EL (cell line): ENCODE results near the gene CADM2.
"Not testable (repeated sequence)": the region's sequence is repeated elsewhere in the genome, so short reads cannot be mapped to it uniquely, and the experiment has no call there.

Experiments used
- DNase-seq: peaks from one replicate; pipeline ENCODE4 v3.0.0-alpha.2; 2016

The CADM2 gene

DNA sequence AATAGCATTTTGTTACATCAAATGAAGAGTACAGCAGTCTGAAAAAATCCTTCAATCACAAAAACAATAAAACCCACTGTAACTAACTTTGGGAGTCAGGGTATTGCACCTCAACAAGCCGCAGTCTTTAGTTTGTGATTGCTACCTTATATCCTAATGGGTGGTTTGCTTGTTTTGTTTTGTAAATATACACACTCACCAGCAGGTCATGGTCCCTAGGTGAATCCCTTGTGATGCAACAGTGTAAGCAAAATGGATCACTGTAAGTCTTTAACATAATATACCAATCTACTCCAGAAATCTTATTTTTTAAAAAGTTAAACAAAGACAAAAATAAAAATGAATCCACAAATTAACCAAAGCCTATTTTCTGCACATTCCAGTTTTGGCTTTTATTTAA is 749.5 kb downstream of the CADM2 start:
- not testable (repeated sequence) for DNase-seq

GRCh38 chr3:85709346-85709892 is 750.6 kb downstream of the CADM2 start:
- no peak for DNase-seq

DNA sequence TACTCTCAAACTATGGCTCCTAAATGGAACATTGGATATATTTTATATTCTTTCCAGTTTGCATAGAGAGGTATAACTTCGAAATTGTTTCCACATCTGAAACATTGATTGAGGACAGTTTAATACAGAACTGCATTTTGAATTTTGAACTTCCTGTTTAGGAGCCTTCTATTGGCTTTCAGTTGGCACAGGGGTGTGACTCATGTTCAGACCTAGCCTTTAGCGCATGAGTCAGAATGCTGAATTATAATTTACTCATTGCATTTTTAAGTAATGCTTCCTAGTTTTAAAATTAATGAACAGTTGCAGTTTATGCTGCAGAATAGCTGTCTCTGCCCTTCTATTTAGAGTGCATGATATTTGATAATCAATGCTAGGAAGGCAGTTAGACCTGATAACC is 751.7 kb downstream of the CADM2 start:
- no peak for DNase-seq

GRCh38 chr3:85721409-85722145 is 762.8 kb downstream of the CADM2 start:
- no peak for DNase-seq

DNA sequence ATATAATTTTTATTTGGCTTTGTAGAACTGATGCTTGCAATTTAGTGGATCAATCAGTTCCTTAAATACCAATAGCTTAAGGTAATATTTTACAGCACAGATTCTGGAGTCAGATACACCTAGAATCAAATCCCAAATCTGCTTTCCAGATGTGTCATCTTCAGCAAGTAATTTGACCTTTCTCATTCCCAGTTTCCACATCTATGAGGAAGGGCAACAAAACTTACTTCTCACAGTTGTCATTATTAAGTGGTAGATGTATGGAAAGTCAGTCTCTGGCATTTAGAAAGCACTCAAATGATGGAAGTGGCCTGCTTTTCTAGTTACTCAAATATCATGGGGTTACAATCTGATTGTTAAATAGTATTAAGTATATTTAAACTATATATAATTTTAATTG is 767.0 kb downstream of the CADM2 start:
- no peak for DNase-seq

DNA sequence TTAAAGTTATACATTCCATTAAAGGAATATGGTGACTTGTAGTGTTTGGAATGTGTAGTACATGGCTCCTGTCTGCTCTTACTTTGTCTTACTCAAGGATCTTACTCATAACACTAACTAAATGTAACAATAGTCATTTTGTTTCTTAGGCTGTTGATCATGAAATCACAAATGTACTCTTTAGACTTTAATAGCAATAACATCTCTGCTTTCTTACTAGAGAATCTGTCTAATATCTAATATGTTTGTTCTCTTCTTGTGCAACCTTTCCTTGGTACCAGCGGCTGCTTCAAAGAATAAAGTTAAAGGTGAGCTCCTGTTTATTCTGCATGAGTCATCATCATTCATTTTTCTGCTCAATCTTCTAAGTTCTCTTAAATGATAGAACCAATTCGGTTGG is 767.5 kb downstream of the CADM2 start:
- DNase-seq, result no peak

DNA sequence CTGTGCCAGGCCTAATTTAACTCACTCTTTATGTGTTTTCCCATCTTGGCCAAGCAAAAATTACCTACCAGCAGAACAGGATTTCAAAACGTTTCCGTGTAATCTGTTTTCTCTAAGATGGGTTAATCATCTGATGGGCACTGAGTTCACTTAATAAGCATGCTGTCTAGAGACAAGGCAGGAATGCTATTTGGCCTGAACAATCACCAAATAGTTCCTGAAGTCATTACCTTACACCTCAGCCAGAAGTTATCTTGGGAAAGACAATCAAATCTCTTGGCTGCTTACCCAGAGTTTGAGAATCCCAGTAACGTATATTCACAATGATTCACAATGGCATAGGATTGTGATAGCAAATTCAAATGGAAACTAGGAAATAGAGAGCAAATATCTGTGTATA is 779.1 kb downstream of the CADM2 start:
- DNase-seq, result no peak

GRCh38 chr3:85740561-85740960 is 781.8 kb downstream of the CADM2 start:
- DNase-seq, result no peak

DNA sequence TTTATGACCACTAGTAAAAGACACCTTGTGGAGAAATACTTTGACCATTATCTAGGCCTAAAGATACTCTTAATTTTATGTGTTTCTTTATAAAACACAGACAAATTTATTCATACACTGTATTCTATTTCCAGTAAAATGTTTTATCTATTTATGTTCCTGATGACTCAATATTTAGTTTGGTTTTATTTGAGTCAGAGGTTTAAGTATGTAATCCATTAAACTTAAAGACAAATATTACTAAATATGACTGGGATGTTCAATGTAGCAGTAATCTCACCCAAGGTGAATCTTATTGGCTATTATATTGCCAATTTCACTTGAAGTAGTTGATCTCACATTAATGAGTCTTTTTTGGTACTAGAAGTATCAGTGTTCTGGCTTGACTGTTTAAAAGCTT is 799.7 kb downstream of the CADM2 start:
- no peak for DNase-seq

DNA sequence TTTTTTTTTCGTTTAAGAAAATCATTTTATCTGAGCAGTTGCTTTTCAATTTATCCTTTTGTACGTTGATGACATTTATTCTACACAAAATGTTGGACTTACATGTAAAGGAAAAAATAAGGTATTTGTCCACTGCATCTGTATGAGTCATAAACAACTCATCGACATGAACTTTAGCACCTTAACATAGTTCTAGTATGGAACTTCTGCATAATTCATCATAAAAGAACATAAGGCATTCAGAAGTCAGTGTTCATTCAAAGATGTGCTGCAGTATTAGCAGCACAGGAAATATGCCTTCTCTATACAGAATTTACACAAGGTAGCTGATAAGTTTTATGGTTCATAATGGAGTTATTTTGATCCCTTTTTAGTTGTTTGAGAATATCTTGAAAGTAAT is 801.6 kb downstream of the CADM2 start:
- DNase-seq, result no peak

DNA sequence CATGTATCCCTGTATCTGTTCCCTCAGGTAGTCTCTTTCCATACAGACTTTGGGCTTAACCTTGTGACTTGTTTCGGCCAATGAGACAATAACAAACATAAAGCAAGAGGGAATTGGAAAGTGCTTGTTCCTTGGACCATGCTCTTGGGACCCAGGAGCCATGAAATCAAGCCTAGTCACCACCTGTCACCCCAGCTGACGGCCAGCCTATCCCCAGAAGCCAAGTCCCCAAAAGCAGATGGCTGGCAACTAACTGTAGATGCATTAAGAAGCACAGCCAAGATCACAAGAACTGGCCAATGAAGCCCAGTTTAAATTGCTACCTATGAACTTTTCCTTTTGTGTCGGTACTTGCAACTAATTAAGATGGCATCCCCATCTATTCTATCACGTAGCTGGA is 822.0 kb downstream of the CADM2 start:
- no peak for DNase-seq

DNA sequence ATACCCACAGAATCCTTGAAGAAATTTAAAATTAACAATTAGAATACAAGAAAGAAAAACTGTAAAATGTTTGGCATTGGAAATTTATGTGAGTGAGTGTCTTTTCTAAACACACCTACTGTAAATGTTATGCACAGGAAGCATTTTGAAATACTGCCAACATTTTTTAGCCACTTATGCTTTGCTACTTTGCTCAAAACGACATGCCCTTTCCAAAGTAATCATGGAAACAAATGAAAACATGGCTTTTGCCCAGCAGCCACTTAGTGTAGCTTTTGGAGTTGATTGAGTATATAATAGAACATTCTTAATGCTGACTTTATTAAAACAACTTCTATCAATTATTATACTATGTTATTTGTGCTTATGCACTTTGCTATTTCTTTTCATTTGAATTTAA is 823.0 kb downstream of the CADM2 start:
- DNase-seq, result no peak

- no peak for DNase-seq
Measured at GRCh38 chr3:85783291-85783690, 824.5 kb downstream of the CADM2 start.

- no peak for DNase-seq
Measured at GRCh38 chr3:85785766-85786165, 827.0 kb downstream of the CADM2 start.

DNA sequence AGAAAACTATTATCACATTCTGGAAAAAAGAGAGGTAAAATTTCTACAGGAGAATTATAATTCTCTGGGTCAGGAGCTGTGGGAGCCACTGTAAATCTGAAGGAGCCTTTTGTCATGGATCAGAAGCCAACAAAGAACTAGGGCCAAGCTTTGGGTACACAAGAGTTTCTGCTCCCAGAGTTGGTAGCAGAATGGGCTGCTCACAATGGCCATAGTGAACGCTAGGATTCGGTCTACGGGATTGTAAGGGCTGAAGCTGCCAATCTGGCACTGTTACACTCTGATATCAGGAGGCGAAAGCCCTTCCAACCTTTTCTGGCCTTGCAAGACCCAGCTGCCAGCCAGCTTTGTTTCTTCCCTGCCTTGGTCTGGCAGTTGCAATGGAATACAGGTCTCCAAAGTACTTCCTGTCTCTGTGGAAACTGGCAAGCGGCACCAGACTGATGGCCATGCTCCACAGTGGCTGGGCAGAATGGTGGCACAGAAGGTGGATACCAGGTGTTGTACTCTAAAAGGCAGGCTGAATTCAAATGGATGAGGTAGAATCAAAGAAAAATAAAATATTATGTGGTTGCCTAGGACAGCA is 831.7 kb downstream of the CADM2 start:
- no peak for DNase-seq

- DNase-seq, result no peak
Measured at GRCh38 chr3:85796140-85796539, 837.4 kb downstream of the CADM2 start.

DNA sequence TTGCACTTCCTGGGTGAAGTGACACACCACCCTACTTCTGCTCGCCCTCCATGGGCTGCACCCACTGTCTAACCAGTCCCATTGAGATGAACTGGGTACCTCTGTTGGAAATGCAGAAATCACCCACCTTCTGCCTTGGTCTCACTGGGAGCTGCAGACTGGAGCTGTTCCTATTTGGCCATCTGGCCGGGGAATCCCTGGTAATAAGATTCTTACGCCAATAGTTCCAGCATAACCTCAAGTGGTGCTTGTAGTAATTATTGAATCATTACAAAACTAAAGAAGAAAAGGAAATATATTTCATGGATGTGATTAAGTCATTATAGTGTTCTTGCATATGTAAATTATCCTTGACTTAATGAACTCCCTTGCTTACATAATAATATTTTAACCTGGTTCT is 841.9 kb downstream of the CADM2 start:
- no peak for DNase-seq

- no peak for DNase-seq
Measured at GRCh38 chr3:85801955-85802354, 843.2 kb downstream of the CADM2 start.

DNA sequence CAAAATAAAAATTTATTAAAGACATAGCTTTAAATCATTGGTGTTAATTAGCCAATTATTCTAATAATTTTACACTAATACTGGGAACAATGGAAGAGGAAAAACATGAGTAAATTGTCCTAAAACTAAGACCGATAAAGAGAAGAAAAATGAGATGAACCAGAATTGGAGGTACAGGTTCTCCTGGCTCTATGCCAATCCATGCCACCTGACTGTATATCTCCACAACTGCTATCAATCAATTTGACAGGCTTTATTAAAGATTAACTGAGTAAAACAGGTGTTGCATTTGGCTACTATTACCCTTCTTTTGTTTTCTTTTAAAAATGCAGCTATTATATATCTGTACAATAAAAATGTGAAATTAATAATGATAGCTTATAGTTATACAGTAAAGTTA is 850.0 kb downstream of the CADM2 start:
- no peak for DNase-seq

DNA sequence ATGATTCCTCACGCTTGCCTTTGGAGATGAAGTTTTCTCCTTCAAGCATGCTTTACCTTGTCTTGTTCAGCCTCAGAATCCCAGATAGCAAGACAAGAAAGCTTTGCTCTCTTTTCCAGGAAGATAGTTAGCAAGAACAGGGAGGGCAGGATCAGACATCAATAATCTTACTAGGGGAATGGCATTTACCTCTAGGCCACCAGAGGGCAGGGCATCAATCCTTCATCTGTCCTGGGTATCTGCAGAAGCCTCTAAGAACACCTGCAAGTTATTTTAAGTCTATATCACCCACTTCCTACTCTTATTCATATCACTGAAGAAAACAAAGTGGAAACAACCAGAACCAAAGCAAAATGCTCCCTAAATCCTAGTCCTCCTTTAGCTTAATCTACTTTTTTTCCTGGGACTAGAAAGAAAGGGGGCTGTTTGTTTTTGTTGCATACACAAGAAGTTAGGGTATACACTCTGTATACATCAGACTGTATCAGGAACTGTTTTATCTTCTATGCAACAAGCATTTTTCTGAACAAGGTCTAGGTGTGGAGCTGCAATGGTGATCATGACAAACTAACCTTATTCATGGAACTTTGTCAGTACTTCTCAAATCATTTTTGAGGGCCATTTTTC is 862.5 kb downstream of the CADM2 start:
- DNase-seq, result no peak

- no peak for DNase-seq
Measured at GRCh38 chr3:85835857-85836440, 877.2 kb downstream of the CADM2 start.

GRCh38 chr3:85837402-85837801 is 878.6 kb downstream of the CADM2 start:
- no peak for DNase-seq

GRCh38 chr3:85838921-85839320 is 880.1 kb downstream of the CADM2 start:
- no peak for DNase-seq

DNA sequence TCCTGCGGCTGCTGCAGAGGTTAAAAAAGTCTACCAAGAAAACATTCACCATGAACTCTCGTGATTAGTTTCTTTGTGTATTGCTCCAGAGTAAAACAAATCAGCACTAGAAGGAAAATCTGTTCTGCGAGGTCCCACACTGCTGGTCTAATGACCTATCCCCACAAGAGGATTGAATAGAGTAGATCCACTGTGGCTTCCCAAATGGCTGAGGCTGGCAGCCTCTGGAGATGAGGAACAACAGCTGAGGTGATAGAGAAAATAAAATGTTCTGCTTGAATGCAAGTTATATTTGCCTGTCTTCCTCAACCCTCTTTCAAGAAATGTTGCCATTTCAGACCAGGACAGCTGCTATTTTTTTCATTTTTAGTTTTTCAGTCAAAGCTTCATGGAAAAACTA is 883.3 kb downstream of the CADM2 start:
- no peak for DNase-seq
